Activated naive CD4-positive, alpha-beta T cell treated with Interleukin-2 at 50 U/mL for 16 hours (primary cell): ENCODE results near the gene TBL1XR1.
"Not testable (repeated sequence)": the region's sequence is repeated elsewhere in the genome, so short reads cannot be mapped to it uniquely, and the experiment has no call there.

Experiments
- DNase-seq: peaks from one replicate; pipeline ENCODE4 v3.0.0-alpha.2; 2020

Gene TBL1XR1

DNA sequence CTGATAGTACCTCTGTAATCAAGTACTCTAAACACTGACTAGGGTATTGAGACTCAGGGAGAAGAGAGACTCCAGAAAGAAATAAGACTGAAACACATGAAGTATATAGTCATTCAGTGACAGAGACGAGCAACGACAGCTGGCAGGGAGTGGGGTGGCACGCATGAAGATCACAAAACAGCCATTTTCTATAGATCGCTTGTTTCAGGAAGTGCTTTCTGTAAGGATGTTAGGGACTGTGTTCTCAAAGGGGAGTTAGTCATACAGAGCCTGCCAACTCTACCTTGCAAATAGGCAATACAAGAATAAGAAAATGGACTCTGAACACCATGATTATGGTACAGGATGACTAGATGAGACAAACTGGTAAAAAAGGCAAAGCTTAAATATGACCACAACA, 139.5 kb downstream of the TBL1XR1 start:
- peak; percentile 53 for DNase-seq

DNA sequence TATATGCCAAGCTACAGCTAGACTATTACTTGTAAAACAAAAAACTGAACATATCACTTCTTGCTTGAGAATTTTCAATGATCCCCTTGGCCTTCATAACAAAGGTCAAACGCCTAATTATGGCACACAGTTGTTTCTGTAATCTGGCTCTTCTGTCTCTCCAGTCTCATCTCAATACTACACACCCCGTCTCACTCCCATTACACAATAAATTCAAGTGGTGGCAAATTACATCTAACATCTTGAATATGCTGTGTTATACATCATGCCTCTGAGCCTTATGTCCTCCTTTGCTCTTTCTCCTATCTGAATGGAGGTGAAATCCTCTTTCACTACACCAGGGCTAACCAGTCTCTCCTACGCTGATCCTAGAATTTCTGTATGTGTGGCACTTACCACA, 140.4 kb downstream of the TBL1XR1 start:
- no peak for DNase-seq

DNA sequence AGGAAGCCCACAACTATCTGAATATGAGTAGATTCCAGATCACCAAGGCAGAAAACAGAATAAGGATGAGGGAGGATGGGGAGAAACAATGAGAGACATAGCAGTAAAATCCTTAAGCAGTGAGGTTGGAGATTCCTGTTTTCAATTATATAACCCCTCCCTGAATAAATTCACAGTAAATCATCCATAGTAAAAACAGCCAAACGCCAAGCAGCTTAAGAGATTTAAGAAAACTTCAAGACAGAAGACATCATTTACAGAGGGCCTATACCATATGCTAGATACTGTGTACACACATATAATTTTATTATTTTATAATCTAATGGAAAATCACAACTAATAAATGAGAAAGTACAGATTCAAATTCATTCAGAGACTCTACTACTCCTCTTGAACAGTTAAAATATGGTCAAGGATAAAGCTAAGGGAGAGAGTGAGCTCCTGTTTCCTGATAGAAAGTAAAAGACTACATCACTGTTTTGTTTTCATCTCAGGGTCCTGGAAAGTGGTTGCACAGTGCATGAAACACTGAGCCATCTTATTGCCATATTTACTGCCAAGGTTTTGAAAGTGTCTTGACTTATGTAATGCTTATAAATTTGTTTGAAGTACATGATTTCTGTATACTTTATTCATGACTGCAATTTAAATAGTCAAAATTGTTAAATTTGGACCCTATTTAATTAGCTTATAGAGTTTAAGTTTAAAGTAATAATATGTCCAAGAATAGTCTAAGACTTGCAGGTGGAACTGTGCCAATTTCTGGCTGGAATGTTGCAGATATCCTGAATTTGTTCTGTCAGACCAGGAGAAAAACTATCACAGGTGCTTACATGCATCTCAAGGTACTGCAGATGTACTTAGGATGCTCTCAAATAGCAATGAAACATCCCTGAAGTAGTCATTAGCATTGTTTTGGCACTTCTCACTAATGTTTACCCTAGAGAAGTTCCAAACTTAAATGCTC, 141.4 kb downstream of the TBL1XR1 start:
- no peak for DNase-seq

DNA sequence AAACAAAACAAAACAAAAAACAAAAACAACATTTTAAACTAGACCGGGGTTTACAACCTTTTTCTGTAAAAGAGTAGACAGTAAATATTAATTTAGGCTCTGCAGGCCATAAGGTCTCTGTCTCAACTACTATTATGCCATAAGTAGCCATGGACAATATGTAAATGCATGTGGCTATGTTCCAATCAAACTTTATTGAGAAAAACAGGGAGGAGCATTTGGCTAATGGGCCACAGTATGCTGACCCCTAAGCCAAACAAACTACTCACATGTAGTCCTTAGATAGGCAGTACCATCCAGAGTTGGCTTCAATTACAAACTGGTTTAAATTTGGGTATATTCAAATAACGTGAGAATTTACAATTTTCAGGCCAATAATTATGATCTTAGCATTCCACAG, 144.2 kb downstream of the TBL1XR1 start:
- no peak for DNase-seq

DNA sequence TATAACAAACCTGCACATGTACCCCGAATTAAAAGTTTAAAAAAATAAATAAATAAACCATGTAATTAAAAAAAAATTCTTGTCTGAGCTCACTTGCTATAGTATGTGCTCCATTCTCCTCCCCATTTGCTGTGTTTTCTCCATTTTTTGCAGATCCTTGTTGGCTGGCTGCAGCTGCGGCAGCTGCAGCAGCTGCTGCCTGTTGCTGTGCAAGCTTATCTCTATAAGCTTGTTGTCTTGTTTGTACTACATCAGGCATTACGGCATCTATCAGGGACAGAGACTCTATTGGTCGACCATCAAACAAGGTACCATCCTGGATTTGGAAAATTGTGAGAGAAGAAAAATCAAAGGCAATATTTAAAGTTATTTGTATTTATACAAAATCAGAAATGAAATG, 145.9 kb downstream of the TBL1XR1 start:
- no peak for DNase-seq

DNA sequence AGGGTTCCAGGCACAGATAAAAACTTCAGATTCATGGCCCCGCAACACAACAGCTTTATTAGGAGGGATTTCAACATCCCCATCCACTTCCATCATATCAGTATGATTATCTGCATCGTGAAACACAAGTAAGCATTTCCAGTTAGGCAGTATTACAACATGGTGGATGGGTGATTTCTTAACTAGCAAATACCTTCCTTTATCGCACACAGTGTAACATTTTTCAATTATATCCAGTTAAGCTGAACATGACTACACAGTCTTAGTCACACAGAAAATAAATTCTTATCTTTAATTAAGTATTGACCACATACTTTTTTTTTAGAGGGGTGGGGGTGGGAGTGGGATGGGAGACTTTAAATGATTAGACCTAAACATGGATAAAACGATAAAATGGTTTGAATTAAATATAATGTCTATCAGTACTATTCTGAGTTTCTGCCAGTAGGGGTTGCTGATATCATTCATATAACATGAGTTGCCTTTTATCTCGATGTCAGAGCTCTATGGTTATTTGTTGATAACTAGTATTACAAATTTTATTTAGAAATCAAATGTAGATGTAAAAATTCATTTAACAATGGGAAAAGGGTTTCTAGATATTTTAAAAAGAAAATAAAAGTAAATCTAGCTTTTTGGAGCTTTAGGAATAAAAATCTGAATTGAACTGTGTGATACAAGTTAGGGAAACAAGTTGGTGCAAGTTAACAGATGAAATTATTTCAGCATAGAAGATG, 146.6 kb downstream of the TBL1XR1 start:
- DNase-seq = no peak

DNA sequence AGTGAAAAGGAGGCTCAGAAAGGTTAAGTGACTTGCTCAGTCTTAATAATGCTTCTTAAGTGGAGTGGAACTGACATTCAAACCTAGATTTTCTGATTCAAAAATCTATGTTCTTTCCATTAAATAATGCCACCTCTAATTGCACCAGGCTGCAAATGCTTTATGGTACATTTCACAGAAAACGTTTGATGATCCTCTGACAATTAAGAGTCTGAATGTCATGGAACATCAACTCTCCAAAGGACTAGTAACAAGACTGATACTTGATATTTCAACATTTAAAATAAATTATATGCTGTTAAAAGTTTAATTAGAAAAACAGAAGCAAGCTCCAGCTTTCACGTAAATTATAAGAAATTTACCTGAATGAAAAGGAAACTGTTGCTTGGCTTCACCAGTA, 151.5 kb downstream of the TBL1XR1 start:
- no peak for DNase-seq

DNA sequence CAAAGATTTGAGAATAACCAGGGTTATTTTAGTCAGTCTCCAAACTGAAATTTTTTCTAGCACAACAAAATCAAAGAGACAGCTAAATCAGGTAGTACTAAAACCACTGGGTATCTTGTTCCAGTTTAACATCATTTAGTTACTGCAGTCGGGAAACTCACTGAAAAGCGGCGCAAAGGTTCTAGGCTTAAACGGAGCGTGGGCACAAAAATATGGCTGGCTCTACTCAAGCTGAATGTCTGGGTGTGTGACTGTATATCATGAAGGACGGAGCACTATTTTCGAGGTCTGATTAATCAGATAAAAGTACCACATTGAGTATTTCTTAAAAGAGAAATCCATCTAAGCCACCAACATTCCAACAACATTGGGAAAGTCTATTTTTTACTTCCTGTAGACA, 152.1 kb downstream of the TBL1XR1 start:
- no peak for DNase-seq

DNA sequence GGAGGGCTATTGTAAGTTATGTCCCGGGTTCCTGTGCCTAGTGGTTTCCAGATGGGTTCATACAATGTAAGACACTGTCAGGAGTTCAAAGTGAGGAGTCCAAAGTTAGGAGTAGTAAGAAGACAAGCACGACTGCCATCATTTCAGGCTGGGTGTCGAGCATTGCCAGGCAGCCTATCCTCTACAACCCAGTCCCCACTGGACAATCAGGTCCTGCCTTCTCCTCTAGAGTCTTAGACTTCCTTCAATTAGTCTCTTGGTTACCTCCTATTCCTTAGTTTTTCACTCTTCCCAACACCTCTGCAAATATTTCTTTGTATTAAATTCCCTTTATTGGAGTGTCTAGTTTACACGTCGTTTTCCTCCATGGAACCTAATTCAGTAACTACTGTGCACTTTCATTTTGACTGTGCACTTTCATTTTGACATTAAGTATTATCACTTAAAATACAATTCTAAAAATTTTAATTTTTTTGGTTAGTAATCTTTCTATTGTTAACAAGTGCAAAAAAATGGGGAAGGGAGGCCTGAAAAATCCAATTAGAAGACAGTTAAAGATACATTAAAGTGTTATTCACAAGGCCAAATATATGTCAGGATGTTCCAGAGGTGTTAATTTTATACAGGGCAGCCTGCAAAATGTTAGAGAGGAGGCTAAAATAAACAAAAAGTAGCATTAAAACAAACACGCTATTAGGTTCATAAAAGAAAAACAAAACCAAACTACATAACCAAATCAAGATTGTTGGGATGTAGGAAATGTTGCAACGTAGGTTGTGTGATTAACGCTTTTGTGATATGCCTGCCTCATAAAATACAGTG, 155.3 kb downstream of the TBL1XR1 start:
- DNase-seq = no peak

DNA sequence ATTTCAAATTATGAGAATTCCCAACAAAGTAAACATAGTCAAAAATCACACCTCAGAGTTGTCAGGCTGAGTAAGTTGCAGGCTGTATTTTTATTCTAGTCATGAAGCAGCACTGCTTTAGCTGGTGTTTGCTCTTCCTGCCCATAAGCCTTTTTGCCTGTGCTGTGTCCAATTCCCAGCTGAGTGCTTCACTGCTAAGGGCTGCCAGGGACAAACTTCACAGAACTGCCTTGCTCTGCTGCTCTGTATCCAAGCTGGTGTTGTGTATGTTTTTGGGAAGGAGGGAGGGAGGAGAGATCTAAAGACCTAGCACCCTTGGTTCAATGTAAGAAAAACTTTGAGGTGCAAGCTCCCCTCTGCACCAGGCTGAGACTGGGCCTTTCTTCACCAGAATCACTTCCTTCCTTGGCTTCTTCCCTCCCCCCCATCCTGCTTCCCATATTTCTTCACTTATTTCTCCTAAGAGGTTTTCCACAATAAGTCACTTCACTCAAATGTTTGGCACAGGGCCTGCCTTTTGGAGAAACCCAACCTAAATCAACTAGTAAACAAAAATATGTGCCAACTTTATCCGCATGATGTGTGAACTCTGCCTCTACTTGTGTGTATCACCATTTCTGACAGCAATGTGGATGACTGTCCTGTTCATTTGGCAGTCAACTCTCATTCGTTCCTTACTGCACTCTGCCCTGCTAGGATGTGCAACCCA, 156.1 kb downstream of the TBL1XR1 start:
- DNase-seq = no peak

DNA sequence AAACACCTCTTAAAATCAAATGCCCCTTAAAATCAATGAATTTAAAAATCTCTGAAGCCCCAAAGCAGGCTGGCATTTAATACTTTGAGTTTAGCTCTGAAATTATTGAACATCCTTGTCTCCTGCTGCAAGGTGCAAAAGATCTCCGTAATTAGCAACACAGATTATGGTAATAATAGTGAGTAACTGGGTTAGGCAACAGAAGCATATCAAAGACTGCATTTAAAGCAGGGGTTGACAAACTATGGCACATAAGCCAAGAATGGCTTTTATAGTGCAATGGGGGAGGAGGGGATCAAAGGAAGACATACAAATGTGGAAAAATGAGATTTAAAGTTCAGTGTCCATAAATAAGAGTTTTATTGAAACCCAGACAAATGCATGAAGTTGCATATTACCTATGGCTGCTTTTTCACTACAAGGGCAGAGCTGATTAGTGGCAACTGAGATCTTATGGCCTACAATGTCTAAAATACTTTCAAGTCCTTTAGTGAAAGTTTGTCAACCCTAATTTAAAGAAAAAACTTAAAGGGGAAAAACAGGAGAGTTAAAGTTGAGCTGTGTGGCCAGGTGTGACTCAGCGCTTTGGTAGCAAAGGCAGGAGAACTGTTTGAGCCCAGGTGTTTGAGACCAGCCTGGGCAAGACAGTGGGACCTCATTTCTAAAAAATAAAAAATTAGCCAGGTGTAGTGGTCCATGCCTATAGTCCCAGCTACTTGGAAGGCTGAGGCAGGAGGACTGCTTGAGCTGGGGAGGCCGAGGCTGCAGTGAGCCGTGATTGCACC, 157.6 kb downstream of the TBL1XR1 start:
- no peak for DNase-seq

DNA sequence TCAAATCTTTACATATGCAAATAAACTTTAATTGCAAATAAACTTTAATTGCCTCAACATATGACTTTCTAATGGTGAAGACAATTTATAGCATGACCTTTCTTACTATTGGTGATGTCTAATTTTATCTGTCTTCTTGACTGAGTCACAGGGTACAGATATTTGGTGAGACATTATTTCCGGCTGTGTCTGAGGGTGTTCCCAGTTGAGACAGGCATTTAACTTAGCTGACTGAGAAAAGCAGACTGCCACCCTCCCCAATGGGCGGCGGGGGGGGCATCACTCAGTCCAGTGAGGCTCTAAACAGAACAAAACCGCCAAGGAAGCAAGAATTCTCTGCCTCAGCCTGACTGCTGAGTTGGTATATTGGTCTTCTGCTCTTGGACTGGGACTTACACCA, 160.0 kb downstream of the TBL1XR1 start:
- no peak for DNase-seq

DNA sequence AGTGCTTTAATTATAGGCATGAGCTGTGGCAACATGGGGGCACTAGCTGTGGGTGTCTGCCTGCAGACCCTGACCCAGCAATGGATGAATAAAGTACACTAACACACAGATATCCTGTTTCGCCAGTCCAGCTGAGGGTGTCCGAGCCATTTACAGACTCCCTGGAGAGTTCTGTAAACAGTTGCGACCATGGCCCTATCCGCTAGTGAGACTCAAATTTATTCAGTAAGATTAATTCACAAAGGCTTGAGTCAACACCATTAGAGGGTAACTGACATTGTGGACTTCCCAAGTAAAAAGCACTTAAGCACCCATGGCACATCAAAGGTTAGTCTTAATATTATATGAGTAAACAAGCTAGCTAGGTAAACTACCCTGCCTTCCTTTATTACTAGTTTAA, 161.6 kb downstream of the TBL1XR1 start:
- no peak for DNase-seq

DNA sequence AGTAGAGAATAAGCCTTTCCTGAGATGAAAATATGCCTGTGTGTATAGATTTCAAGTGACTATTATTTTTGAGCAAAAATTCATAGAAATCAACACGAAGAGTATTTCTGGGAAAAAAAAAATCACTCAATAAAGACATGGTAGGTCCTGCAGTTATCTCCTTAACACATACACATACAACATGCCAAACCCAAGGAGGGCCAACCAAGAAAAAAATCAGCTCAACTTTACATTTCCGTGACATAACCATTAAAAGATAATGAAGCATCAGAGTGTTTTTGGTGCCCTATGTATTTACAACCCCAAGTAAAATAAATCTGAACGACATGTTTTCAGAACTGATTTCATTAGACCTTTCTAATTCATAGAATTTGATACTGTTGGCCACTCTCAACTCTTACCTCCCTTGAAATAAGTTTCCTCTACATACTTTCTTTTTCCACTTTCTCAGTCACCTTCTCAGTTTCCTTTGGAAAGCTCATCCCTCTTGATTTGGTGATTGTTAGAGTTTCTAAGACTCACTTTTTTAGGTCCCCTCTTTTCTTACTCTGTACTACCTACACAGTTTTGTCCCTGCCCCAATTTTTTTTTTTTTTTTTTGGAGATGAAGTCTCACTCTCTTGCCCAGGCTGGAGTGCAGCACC, 162.3 kb downstream of the TBL1XR1 start:
- DNase-seq = no peak

DNA sequence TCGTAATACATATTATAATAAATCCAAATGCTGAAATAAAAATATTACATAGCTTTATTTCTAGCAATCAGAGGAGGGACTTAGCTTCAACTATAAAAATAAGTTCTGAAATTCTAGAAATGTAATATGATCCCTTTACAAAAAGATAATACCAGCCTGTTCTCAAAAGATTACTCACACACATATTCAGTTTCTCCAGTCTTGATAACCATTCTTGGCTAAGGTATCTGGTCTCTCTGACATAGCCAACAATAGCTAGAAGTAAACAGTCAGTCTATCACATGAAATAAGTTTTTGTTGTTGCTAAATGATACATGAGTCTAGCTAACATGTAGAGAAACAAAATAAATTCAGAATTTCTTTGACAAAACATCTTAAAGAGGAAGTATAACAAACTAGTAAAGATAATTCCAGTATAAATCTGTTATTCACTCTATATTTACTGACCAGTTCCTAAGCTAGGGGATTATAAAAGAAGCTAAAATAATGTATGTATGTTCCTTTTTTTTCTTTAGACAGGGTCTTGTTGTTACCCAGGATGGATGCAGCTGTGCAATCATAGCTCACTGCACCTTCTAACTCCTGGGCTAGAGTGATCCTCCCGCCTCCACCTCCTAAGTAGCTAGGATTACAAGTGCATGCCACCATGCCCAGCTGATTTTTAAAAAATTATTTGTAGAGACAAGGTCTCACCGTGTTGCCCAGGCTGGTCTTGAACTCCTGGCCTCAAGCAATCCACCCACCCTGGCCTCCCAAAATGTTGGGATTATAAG, 170.6 kb downstream of the TBL1XR1 start:
- no peak for DNase-seq

DNA sequence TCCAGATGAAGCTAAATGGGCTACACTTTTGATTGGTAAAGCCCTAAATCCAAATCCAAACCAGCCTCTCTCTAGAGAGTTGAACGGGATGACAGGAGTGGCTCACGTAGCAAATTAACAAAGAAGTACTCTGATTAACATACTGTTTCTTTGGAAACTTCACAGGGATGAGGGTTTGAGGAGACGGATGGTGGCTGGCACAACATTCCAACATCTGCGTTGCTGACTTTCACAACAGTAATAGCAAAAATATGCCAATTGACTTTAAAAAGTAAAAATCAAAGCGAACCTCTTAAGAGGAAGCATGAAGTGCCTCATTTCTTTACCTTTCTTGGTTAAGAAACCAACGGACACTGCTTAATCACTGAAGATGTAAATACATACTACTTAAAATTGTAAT, 181.4 kb downstream of the TBL1XR1 start:
- no peak for DNase-seq

DNA sequence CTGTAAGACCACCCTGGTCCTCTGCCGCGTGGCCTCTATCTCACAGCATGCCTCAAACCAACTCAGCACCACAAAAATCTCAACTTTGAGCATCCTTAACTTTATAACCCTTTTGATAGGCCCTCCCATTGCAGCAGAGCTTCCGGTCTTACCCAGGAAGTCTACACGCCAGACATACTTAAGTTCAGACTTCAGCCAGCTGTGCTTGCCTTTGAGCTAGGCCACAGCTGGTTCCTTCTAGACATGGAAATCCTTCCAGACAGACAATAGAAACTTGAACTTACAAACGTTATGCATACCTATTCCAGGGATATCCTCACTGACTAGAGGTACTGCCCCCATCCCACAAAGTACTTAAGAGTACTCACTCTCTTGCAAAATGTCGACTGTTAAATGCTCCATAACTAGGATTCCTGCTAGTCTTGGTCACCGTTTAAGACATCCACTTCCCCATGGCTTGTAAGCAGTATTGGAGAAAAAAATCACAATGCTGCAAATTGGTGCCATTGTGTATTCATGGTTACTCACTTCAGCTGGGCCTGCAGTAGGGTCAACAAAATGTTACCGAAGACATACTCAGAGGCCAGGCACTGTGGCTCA, 183.5 kb downstream of the TBL1XR1 start:
- DNase-seq = no peak

DNA sequence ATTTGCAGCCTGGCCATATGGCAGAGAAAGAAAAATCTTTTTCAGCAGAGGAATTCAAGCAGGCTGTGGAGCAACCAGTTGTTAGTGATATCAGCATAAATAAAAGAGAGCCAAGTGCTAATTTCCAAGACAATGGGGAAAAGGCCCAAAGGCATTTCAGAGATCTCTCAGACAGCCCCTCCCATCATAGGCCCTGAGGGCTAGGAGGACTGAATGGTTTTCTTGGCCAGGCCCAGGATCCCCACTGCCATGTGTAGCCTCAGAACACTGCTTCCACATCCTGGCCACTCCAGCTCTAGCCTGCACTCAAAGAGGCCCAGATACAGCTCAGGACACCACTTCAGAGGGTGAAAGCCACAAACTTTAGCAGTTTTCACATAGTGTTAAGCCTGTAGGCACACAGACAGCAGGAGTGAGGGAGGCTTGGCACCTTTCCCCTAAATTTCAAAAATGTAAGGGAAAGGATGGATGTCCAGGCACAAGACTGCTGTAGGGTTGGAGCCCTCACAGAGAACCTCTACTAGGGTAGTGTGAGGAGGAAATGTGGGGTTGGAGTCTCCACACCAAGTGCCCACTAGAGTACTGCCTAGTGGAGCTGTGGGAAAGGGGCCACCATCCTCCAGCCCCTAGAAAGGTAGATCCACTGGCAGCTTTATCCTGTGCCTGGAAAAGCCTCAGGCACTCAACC, 191.4 kb downstream of the TBL1XR1 start:
- DNase-seq = no peak

DNA sequence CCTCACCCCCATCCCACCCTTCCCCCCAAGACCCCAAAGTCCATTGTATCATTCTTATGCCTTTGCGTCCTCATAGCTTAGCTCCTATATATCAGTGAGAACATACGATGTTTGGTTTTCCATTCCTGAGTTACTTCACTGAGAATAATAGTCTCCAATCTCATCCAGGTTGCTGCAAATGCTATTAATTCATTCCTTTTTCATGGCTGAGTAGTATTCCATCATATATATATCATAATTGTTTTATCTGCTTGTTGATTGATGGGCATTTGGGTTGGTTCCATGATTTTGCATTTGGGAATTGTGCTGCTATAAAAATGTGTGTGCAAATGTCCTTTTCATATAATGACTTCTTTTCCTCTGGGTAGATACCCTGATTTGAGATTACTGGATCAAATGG, 197.1 kb downstream of the TBL1XR1 start:
- not testable (repeated sequence) for DNase-seq
